Smooth muscle cell (in vitro differentiated cells): ENCODE data around the gene ZNF599. TPM values are rescaled to one million over a fixed set of nuclear protein-coding genes. Genes with fewer than 3 reads are reported as not detected.

Experiments used
- DNase-seq: peaks from one replicate; lab custom pipeline; 2025; ENCODE audit not compliant: unreplicated experiment; lab: John Stamatoyannopoulos, UW
- H2AFZ ChIP-seq: fragments of 200-600 bp; sonication (generic); 2 replicates; pipeline ENCODE4 v1.6.0; 2016; ENCODE audit warnings: antibody characterized with exemption, low read depth, mild to moderate bottlenecking
- H3F3A ChIP-seq: fragments of 200-600 bp; sonication (generic); 2 replicates; pipeline ENCODE4 v1.6.0; 2017; ENCODE audit warnings: antibody characterized with exemption, low read depth
- H3K27ac ChIP-seq: fragments of 200-600 bp; sonication (generic); 2 replicates; pipeline ENCODE4 v1.5.1; 2016; ENCODE audit warnings: low read depth, mild to moderate bottlenecking
- H3K27me3 ChIP-seq: fragments of 200-600 bp; sonication (generic); 2 replicates; pipeline ENCODE4 v1.6.1; 2016; ENCODE audit warnings: low read depth, mild to moderate bottlenecking
- H3K36me3 ChIP-seq: fragments of 200-600 bp; sonication (generic); 2 replicates; pipeline ENCODE4 v1.5.1; 2016; ENCODE audit warnings: low read depth
- H3K4me1 ChIP-seq: fragments of 200-600 bp; sonication (generic); 2 replicates; pipeline ENCODE4 v1.5.1; 2016; ENCODE audit warnings: low read depth
- H3K4me2 ChIP-seq: fragments of 200-600 bp; sonication (generic); 2 replicates; pipeline ENCODE4 v1.6.0; 2016; ENCODE audit warnings: mild to moderate bottlenecking
- H3K4me3 ChIP-seq: fragments of 200-600 bp; sonication (generic); 2 replicates; pipeline ENCODE4 v1.5.1; 2016; ENCODE audit warnings: mild to moderate bottlenecking
- H3K79me2 ChIP-seq: fragments of 200-600 bp; sonication (generic); 2 replicates; pipeline ENCODE4 v1.6.0; 2016; ENCODE audit warnings: low read depth, mild to moderate bottlenecking
- H3K9ac ChIP-seq: fragments of 200-600 bp; sonication (generic); 2 replicates; pipeline ENCODE4 v1.6.0; 2016; ENCODE audit warnings: low read depth
- H3K9me3 ChIP-seq: fragments of 200-600 bp; sonication (generic); replicated peaks from 2 replicates; pipeline ENCODE4 v1.5.1; 2016; ENCODE audit warnings: low read depth
- H4K20me1 ChIP-seq: fragments of 200-600 bp; sonication (generic); 2 replicates; pipeline ENCODE4 v1.6.0; 2016; ENCODE audit warnings: low read depth
- CTCF ChIP-seq: fragments of 200-600 bp; sonication (generic); IDR thresholded peaks from 2 replicates; pipeline ENCODE4 v1.5.1; 2017; ENCODE audit warnings: borderline replicate concordance, mild to moderate bottlenecking, antibody characterized with exemption; ENCODE audit not compliant: insufficient read depth, poor library complexity, severe bottlenecking
- whole genome bisulfite sequencing: methylation state at CpG from one replicate; pipeline ENCODE4 v1.1.7; 2016; ENCODE audit warnings: low lambda C conversion rate; 5-methylcytosine and 5-hydroxymethylcytosine counted together
- polyA plus RNA-seq: library from polyadenylated mRNA; unstranded; fragments of >200 nt; fragmentation: Nextera tagmentation; extraction: Ambion mirVana; gene quantifications from 2 replicates; pipeline ENCODE4 v1.2.1, GENCODE V29; 2016
- total RNA-seq: library from RNA; depleted of rRNA; stranded (reverse); fragments of >200 nt; gene quantifications from 2 replicates; pipeline ENCODE4 v1.2.3, GENCODE V29; 2014

The ZNF599 gene
- total and polyA plus RNA-seq, 2 experiments from 2014 or later: 7.7 to 8.3 TPM

DNA sequence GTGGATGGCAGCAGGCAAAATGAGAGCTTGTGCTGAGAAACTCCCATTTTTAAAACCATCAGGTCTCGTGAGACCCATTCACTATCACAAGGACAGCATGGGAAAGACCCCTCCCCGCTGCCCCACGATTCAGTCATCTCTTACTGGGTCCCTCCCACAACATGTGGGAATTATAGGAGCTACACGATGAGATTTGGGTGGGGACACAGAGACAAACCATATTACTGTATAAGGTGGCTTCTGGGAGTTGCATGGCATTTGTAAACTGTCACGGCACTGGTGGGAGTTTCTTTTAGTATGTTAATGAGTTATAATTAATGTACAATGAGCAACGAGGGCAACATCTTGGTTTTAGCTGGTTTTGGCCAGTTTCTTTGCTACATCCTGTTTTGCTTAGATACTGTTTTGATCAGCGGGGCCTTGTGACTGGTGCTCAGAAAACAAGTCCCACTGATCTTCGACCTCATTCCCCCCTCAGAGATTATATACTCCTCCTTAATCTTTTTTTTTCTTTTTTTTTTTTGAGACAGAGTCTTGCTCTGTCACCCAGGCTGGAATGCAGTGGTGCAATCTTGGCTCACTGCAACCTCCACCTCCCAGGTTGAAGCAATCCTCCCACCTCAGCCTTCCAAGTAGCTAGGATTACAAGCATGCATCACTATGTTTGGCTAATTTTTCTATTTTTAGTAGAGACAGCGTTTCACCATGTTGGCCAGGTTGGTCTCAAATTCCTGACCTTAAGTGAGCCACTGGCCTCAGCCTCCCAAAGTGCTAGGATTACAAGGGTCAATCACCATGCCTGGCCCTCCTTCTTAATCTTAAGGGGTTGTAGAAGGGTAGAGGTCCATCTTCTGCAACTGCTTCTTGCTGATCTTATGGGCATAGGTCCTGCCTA, 21.3 kb upstream of the ZNF599 start:
- H3K4me3 ChIP-seq: no peak overlapping the region
- no peaks in the 10 kb centered on the region for H3K9me3 ChIP-seq
- no peak for TF ChIP-seq CTCF
- no peaks in the 10 kb centered on the region for H3F3A ChIP-seq
- no peak overlapping the region for H2AFZ ChIP-seq
- DNase-seq: no peak
- no peaks in the 10 kb centered on the region for H3K27me3 ChIP-seq
- H3K9ac ChIP-seq: no peak overlapping the region
- H3K27ac ChIP-seq: no peak overlapping the region
- no peaks in the 10 kb centered on the region for H4K20me1 ChIP-seq
- H3K4me2 ChIP-seq: no peak overlapping the region
- no peaks in the 10 kb centered on the region for H3K36me3 ChIP-seq
- no peaks in the 10 kb centered on the region for H3K4me1 ChIP-seq
- 68% methylated on average over 9 of the region's 9 CpGs for WGBS
- H3K79me2 ChIP-seq: no peaks in the 10 kb centered on the region

DNA sequence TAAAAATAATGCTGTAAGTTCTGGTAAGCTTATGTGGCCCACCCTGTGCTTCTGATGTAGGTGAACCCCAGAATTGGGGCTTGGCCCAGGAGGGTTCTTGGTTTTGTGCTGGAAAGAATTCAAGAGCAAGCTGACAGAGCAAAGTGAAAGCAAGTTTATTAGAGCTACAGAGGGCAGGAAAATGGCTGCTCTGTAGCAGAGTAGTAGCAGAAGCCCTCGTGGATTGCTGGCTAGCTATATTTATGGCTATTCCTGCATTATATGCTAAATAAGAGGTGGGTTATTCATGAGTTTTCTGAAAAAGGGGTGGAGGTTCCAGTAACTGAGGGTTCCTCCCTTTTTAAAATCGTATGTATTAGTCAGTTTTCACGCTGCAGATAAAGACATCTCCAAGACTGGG, 20.6 kb upstream of the ZNF599 start:
- H3K27ac ChIP-seq: no peak overlapping the region
- TF ChIP-seq CTCF: no peak
- no peaks in the 10 kb centered on the region for H3K36me3 ChIP-seq
- 83% methylated on average over 3 of the region's 3 CpGs for WGBS
- H3F3A ChIP-seq: no peaks in the 10 kb centered on the region
- no peak overlapping the region for H3K9ac ChIP-seq
- H3K4me2 ChIP-seq: no peak overlapping the region
- H3K4me3 ChIP-seq: no peak overlapping the region
- H3K27me3 ChIP-seq: no peaks in the 10 kb centered on the region
- H3K9me3 ChIP-seq: no peaks in the 10 kb centered on the region
- no peak for DNase-seq
- H4K20me1 ChIP-seq: no peaks in the 10 kb centered on the region
- no peak overlapping the region for H2AFZ ChIP-seq
- no peaks in the 10 kb centered on the region for H3K79me2 ChIP-seq
- no peaks in the 10 kb centered on the region for H3K4me1 ChIP-seq

DNA sequence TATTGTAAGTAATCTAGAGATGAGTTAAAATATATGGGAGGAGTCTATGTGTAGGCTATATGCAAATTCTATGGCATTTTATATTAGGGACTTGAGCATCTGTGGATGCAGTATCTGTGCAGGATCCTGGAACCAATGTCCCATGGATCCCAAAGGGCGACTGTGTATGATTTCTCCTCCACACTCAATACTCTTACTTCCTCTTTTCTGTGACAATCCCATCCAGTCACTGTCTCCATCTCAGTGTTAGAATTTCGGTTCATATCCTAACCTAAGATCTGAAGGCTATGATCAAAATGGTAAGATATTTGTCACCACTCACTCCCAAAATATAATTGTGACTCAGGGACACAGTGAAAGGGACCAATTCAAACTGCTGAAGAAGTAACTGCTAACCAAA, 15.1 kb upstream of the ZNF599 start:
- Histone ChIP-seq H3K9ac (no peak overlapping the region), H3K4me3 (no peak overlapping the region), H3K4me1 (no peaks in the 10 kb centered on the region), H2AFZ (no peak overlapping the region), H3K27me3 (no peaks in the 10 kb centered on the region), H3K9me3 (no peaks in the 10 kb centered on the region), H3K27ac (no peak overlapping the region), H3K36me3 (no peaks in the 10 kb centered on the region), H3F3A (no peaks in the 10 kb centered on the region), H3K79me2 (no peaks in the 10 kb centered on the region), H4K20me1 (no peaks in the 10 kb centered on the region), H3K4me2 (no peak overlapping the region)
- DNase-seq: no peak
- 49% methylated on average over 2 of the region's 2 CpGs for WGBS
- no peak for TF ChIP-seq CTCF
